Measurements from ENCODE around the gene MPZL2.

Gene MPZL2

GRCh38 chr11:118223992-118224391 lies 40.1 kb downstream of the MPZL2 start:
- no peak for DNase-seq (ENCODE audit: low read depth)
- H3K4me3 ChIP-seq (replicated peaks; ENCODE audit: low read depth, low read length): no peak overlapping the region

GRCh38 chr11:118223570-118223969 lies 40.5 kb downstream of the MPZL2 start:
- no peak for TF ChIP-seq CTCF (IDR thresholded peaks at IDR 0.05; ENCODE audit: low read length, missing control alignments)
- DNase-seq (ENCODE audit: low read depth): no peak
- H3K4me3 ChIP-seq (replicated peaks; ENCODE audit: low read depth, low read length): no peak overlapping the region

More at GRCh38 chr11:118223992-118224391, 40.1 kb downstream of the MPZL2 start:
- TF ChIP-seq CTCF (IDR thresholded peaks at IDR 0.05; ENCODE audit: low read length, missing control alignments): no peak

- H3K4me3 ChIP-seq (replicated peaks; ENCODE audit: low read depth, low read length): no peak overlapping the region
- TF ChIP-seq CTCF (IDR thresholded peaks at IDR 0.05; ENCODE audit: low read length, missing control alignments): no peak
- DNase-seq (ENCODE audit: low read depth): no peak
These were observed 41.7 kb downstream of the MPZL2 start for GRCh38 chr11:118222437-118222836.

GRCh38 chr11:118221419-118221818 lies 42.7 kb downstream of the MPZL2 start:
- H3K4me3 ChIP-seq (replicated peaks; ENCODE audit: low read depth, low read length): no peak overlapping the region
- no peak for DNase-seq (ENCODE audit: low read depth)
- no peak for TF ChIP-seq CTCF (IDR thresholded peaks at IDR 0.05; ENCODE audit: low read length, missing control alignments)

- no peak for DNase-seq (ENCODE audit: low read depth)
- no peak for TF ChIP-seq CTCF (IDR thresholded peaks at IDR 0.05; ENCODE audit: low read length, missing control alignments)
- H3K4me3 ChIP-seq (replicated peaks; ENCODE audit: low read depth, low read length): no peak overlapping the region
These were observed 44.4 kb downstream of the MPZL2 start for GRCh38 chr11:118219732-118220131.

- no peak overlapping the region for H3K4me3 ChIP-seq (replicated peaks; ENCODE audit: low read depth, low read length)
- TF ChIP-seq CTCF (IDR thresholded peaks at IDR 0.05; ENCODE audit: low read length, missing control alignments): no peak
- no peak for DNase-seq (ENCODE audit: low read depth)
These were observed 44.9 kb downstream of the MPZL2 start for GRCh38 chr11:118219244-118219643.

GRCh38 chr11:118217575-118217974 lies 46.5 kb downstream of the MPZL2 start:
- no peak overlapping the region for H3K4me3 ChIP-seq (replicated peaks; ENCODE audit: low read depth, low read length)
- no peak for DNase-seq (ENCODE audit: low read depth)
- TF ChIP-seq CTCF (IDR thresholded peaks at IDR 0.05; ENCODE audit: low read length, missing control alignments): no peak

All from fibroblast of pulmonary artery (primary cell).